Kidney capillary endothelial cell (primary cell): Measurements from ENCODE around the gene INO80D.
"Not testable (repeated sequence)": the region's sequence is repeated elsewhere in the genome, so short reads cannot be mapped to it uniquely, and the experiment has no call there.

Source experiments
- DNase-seq: peaks from one replicate; pipeline ENCODE4 v3.0.0-alpha.2; 2018; ENCODE audit warnings: low spot score

Gene INO80D, protein sequence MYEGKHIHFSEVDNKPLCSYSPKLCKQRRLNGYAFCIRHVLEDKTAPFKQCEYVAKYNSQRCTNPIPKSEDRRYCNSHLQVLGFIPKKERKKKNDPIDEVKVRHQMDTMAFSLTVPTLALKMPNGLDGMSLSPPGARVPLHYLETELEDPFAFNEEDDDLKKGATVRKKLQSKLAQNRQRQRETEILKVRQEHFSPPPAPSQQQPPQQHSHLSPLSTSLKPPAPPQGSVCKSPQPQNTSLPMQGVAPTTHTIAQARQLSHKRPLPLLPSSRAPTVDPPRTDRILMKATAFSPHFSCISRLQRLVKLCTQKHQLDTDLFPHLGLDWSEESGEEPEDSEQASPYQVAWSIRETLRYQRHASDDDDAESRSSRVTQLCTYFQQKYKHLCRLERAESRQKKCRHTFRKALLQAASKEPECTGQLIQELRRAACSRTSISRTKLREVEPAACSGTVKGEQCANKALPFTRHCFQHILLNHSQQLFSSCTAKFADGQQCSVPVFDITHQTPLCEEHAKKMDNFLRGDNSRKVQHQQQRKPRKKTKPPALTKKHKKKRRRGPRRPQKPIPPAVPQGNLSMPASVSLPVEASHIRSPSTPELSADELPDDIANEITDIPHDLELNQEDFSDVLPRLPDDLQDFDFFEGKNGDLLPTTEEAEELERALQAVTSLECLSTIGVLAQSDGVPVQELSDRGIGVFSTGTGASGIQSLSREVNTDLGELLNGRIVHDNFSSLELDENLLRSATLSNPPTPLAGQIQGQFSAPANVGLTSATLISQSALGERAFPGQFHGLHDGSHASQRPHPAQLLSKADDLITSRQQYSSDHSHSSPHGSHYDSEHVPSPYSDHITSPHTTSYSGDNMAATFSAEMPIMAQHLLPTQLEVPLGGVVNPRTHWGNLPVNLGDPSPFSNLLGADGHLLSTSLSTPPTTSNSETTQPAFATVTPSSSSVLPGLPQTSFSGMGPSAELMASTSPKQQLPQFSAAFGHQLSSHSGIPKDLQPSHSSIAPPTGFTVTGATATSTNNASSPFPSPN

DNA sequence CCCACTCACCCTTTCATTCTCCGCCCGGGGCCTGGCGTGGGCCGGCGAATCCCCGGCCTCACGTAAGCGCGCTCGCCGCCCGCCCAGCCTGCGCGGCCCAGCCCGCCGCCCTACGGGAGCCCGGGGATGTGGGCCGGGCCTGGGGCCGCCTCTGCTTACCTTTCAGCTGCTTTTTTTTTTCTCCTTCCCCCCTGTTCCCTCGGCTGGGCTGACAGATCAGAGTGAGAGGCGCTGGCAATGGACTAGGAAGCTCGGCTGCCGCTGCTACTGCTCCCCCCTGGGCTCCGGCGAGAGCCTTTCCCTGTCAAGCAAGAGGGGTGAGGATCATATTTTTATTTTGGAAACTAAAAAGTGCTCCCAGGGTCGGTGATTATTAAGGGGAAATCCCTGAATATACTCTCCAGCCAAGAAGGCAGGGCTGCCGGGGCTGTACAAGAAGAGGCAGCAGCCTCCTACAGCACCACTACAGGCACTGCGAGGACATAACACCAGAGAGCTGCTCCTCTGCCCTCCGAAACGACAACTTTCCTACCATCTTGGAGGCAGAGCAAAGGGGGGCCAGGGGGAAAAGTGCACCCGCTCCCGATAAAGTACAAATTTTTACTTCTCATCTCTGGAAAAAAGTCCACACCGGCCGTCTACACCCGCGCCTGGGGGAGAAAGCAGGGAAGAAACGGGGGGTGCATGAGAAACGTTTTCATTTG, at the start of gene INO80D:
TSS of gene INO80D (minus strand) at position 433 of the 704 bp plus-strand sequence. CDS start 23,158 bp downstream, outside the sequence.
- DNase-seq, result peak; percentile 78

DNA sequence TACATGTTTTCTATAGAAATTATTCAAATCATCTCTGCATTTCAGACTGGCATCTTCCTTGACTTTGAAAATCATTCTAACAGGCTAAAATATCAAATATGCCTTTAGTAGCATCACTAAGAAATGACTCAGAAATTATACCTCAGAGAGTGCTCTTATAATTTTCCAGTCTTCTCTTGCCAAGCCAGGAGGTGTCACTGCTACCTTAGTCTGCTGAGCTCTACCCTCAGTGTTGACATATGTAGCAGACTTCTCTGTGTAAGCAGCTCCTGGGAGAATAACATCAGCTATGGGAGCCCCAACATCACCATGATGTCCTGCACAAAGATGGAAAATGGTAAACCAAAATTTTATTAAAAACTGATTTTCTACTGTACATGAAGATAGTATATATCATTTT, 41.7 kb upstream of the INO80D start:
- no peak for DNase-seq

DNA sequence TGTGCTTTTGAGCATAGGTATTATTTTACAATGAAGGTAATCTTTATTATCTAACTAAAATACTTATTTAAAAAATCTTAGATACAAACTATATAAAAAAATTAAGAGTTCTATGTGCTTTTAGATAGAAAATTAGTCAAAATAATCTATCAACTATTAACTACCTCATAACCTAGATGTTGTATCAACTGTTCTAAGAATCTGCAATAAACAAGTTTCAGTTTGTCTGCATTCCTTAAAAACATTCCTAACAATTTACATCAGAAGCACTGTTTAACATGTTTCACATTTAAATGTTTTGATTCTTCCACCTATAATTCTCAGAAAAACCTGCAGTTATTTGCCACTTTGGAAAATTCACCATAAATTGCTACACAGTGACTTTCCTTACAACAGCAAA, 39.9 kb upstream of the INO80D start:
- DNase-seq, result no peak

DNA sequence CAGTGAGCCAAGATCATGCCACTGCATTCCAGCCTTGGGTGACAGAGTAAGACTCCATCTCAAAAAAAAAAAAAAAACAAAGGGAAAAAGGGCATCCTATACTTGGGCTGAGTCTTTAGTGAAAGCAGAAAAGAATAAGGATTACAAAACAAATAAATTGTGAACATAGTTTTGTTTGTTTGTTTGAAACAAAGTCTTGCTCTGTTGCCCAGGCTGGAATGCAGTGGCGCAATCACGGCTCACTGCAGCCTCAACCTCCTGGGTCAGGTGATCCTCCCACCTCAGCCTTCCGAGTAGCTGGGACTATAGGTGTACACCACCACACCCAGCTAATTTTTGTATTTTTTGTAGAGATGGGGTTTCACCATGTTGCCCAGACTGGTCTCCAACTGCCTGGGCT, 36.6 kb upstream of the INO80D start:
- not testable (repeated sequence) for DNase-seq

DNA sequence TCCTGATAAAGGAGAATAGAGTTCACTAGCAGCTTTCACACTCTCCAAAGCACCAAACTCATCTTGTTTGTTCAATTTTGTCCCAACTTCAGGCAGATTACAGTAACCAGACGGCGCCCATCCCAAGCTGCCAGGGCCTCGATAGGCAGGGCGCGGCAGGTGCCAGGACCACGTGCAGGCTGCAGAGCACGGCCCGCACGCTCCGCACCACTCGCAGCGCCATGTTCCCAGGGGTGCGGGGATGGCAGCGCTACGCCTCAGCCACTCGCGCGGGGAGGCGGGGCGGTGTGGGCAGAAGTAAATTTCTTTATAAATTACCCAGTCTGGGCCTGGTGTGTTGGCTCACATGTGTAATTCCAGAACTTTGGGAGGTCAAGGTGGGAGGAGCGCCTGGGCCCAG, 30.3 kb upstream of the INO80D start:
- no peak for DNase-seq

DNA sequence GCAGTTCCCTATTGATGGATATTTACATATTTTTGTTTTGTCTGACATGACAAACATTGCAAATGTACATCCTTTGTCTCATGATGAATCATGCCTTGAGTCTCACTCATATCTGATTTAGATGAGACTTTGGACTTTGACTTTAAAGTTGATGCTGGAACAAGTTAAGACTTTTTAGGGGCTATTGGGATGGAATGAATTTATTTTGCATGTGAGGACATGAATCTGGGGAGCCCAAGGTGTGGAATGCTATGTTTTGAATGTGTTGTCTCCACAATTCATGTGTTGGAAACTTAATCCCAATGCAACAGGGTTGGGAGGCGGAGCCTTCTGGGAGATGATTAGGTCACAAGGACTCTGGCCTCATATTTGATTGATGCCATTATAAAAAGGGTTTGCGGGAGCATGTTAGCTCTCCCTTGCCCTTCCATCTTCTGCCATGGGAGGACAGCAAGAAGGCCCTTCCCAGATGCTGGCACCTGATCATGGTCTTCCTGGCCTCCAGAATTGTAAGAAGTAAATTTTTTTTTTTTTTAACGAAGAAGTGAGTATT, 29.1 kb upstream of the INO80D start:
- no peak for DNase-seq

DNA sequence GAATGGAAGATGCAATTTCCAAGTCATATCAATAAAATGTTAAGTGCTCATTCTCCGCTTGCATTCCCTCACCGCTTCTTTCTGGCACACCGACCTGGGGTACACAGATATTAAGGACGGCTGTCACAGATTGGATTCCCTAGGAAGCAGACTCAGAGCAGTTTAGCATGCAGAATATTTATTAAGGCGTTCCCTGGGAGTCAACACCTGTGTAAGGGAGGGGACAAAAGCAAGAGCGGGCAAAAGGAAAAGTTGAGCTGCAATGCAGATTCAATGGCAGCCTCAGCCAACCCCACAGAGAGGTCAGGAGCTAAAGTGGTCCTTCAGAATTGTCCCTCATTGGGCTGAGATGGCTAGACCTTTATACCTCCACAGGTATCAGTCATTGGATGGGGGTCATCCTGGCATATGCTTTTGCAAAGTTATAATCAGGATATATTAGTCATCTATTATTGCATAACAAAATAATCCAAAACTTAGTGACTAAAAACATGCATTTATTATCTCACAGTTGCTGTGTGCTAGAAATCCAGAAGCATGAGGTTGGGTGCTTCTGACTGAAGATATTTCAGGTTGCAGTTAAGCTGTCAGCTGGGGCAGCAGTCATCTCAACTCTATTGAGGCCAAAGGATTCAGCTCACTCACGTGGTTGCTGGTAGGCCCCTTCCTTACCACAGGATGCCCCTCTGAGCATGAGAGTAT, 27.0 kb upstream of the INO80D start:
- no peak for DNase-seq

DNA sequence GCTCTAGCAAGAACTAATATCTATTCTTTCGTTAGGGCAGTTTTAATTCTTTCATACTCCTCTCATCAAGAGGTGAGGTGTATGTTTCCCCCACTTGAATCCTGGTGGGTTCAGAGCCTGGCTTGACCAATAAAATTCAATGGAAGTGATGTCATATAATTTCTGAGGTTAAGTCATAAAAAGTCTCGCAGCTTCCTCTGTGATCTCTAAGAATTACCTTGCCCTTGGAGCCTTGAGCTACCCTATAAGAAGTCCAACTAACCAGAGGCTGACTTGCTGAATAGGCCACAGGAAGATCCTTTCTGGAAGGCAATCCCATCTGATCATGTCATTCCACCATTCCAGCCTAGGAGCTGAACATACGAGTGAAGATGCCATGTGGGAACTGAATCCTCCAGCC, 26.1 kb upstream of the INO80D start:
- no peak for DNase-seq

DNA sequence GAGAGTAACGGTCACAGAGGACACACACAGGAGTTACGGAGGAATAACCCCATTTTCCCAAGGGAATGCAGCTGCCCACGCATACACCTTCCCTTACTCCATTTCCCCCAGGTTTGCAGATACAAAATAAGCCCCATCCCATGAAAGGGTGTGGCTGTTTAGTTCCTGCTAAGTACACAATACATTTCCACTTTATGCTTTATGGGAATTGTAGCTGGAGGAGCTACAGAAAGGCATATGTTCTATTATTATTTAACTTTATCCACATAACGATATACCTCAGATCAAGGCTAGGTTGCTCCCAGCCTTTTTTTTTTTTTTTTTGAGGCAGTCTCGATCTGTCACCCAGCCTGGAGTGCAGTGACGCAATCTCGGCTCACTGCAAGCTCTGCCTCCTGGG, 22.7 kb upstream of the INO80D start:
- no peak for DNase-seq

DNA sequence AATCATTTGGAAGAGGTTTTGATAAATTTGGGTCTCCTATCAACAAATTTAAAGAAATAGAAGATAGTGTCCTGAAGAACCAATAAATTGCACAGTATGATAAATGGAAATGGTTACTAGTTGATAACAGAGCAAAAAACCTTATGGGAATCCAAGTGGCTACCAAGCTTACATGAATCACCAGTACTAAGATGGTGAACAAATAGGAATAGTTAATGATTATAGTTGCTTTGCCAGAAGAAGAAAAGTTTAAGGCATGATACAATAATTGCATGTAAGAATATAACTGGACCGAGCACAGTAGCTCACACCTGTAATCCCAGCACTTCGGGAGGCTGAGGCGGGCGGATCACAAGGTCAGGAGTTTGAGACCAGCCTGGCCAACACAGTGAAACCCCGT, 19.6 kb upstream of the INO80D start:
- DNase-seq, result no peak

DNA sequence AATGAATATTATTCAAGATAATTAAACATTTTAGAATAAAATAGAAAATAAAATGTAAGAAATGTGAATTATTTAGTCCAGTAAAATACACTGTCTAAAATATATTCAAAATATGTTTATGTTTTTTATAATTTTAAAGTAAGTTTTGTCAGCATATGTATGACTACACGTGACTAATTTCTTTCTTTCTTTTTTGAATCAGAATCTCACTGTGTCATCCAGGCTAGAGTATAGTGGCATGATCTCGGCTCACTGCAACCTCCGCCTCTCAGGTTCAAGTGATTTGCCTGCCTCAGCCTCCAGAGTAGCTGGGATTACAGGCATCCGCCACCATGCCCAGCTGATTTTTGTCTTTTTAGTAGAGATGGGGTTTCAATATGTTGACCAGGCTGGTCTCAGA, 19.1 kb upstream of the INO80D start:
- DNase-seq, result no peak

DNA sequence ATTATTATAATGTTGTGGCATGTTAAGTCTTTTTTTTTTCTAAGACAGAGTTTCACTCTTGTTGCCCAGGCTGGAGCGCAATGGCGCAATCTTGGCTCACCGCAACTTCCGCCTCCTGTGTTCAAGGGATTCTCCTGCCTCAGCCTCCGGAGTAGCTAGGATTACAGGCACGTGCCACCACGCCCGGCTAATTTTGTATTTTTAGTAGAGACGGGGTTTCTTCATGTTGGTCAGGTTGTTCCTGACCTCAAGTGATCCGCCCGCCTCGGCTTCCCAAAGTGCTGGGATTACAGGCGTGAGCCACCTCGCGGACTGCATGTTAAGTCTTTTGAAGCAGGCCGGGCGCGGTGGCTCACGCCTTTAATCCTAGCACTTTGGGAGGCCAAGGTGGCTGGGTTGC, 12.9 kb upstream of the INO80D start:
- DNase-seq, result not testable (repeated sequence)

DNA sequence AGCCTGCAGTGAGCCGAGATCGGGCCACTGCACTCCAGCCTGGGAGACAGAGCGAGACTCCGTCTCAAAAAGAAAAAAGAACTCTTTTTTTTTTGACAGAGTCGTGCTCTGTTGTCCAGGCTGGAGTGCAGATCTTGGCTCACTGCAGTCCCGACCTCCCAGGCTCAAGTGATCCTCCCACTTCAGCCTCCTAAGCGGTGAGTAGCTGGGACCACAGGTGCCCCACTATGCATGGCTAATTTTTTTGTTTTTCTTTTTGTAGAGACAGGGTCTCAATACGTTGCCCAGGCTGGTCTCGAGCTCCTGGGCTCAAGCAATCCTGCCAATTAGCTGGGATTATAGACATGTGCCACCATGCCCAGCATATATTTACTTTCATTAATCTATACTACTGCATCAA, 12.5 kb upstream of the INO80D start:
- DNase-seq, result no peak

DNA sequence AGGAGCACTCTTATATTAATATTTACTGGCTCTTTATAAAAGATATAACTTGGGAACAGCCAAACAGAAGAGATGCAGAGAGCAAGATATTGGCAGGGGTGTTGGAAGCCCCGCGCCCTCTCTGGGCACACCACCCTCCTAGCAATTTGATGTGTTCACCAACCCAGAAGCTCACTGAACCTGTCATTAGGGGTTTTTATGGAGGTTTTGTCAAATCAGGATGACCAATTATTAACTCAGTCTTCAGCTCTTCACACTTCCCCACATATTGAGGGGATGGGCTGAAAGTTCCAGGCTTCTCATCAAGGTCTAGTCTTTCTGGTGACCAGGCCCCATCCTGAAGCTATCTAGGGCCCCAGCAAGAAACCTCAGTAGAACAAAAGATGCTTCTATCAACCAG, 10.9 kb upstream of the INO80D start:
- no peak for DNase-seq

DNA sequence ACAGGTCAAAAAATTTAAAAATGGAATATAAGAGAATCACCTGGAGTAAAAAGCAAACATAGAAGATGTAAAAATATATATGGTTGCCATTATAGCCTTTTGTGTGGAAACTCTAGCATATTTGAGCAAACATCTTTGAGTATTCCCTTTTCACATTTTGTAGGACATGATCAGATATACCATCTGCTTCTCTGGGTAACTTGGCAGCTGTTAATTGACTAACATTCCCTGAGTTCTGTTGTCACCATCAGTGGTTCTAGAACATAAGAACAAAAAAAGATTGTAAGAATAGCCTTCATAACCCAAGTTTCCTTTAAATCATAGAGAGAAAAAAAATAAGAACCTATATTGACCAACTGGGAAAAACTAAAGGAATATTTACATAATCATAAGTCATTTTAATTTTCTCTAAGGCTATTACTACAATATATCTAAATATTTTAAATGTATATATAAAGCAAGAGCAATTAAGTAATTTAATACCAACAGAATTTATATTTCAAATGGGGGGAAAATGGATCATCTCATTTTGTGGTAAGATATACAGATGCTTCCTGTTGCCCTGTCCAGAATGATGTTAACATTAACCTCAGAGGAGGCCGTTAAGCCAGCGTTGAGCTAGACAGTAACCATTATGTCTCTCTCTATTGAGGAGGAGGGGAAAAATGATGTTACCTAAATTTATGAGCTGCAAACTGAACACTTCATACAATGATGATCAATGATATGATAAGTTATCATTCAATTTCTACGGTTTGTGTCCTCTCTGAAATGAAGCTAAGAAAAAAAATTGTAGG, 9.8 kb upstream of the INO80D start:
- DNase-seq, result no peak

DNA sequence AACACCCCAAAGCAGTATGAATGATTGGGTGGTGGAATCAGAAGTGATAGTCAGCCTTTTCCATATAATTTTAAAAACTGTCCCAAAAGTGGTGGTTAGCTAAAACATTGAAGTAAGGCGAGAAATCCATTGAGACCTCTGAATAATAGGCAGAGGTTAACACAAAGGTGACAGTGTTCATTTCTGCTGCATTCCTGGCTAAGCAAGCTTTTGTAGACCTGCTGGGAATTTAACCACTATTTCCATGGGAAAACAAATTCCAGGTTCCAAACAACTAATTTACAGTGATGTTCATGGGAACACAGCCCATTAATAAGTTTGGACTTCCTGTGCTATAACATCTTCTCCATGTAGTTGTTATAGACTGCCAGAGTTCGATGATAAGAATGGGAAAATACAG, 6.3 kb upstream of the INO80D start:
- DNase-seq, result no peak

DNA sequence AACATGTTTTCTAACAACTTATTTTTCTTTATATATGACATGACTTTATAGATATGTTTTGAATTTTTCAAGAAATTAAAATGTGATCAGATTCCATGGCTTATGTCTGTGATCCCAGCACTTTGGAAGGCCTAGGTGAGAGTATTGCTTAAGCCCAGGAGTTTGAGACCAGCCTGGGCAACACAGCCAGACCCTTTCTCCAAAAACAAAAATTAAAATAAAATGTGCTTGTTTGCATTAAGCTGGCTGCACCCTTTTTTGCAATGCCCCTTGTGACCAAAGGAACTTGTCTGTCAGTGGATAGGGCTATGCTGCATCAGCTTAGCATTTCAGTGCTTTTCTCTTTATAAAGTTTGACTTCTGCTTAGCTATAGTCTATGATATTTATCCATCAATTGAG, 2.3 kb upstream of the INO80D start:
- DNase-seq, result no peak

DNA sequence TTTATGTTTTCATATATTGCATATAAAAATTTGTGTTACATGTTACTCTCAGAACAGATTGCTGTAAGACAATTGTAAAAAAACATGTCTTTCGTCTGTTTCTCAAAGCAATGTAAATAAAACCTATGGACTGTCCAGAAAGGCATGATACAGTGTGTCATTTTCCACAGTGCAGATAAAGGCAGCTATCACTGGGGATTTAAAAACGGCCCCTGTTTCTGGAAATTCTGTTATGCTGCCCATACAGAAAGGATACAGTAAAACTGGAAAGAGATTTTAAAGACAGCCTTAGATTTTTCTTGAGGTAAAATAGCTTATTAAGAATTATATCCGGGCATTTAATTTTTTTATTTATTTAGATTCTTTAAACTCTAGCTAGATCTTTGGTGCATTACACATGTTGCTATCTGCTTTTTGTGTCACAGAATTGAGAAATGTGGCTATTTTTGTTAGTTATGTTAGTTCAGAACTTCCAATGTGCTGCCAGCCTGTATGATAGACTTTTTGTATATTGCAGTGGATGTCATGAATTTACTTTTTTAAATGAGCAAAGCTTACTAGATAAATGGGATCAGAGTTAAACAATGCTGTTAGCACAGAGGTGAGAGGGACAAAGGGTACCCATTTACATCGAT, 859 bp upstream of the INO80D start:
- DNase-seq, result peak; percentile 21

DNA sequence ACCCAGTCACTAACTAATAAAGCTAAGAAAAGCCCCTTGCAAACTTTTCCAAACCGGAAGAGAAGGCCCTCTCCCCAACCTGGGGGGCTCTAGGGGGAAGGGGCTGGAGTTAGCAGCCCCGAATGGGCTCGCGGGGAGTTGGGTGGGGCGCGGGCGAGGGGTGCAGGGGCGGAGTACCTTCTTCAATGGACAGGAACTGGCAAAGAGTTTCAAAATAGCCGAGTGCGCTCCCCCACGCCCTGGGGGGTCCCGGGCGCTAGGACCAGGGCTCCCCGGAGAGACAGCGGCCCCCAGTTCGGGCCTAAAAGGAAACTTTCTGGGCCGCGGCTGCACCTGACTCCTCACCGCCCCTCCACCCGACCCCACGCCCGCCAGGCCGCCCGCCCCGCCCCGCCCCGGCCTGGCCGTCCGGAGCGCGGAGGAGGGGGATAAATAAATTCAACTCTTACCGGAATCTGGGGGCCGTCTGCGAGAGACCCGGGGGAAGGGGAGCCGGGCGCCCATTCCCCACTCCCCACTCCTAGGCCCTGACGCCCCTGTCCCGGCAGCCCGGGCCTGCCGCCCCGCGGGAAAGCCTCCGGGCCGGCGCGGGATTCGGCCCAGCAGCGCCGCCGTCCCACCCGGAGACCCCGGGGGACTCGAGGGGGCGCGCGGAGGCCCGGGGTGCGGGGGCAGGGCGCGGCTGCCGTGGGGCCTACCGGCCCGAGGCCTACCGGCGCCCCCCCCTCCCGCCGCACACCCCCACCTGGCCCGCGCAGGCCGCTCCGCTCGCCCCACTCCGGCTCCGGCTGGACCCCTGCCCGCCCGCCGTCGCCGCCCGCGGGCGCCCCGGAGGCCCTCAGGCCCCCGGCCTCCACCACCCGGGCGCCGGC, 868 bp downstream of the INO80D start:
- peak; percentile 7 for DNase-seq
